Activated T-helper 1 cell treated with Interleukin-2 at 50 U/mL for 16 hours (primary cell): ENCODE results near the gene SART3.
"Not testable (repeated sequence)": the region's sequence is repeated elsewhere in the genome, so short reads cannot be mapped to it uniquely, and the experiment has no call there.

Source experiments
- DNase-seq: peaks from one replicate; pipeline ENCODE4 v3.0.0-alpha.2; 2020; ENCODE audit warnings: low read depth

The SART3 gene

DNA sequence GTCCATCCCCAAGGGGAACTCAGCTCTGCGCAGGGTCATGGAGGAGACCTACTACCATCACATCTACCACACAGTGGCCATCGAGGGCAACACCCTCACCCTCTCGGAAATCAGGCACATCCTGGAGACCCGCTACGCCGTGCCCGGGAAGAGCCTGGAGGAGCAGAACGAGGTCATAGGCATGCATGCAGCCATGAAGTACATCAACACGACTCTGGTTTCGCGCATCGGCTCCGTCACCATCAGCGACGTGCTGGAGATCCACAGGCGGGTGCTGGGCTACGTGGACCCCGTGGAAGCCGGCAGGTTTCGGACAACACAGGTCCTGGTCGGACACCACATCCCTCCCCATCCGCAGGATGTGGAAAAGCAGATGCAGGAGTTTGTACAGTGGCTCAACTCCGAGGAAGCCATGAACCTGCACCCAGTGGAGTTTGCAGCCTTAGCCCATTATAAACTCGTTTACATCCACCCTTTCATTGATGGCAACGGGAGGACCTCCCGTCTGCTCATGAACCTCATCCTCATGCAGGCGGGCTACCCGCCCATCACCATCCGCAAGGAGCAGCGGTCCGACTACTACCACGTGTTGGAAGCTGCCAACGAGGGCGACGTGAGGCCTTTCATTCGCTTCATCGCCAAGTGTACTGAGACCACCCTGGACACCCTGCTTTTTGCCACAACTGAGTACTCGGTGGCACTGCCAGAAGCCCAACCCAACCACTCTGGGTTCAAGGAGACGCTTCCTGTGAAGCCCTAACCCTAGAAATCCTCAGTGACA is 42.1 kb downstream of the SART3 start:
- DNase-seq = no peak

DNA sequence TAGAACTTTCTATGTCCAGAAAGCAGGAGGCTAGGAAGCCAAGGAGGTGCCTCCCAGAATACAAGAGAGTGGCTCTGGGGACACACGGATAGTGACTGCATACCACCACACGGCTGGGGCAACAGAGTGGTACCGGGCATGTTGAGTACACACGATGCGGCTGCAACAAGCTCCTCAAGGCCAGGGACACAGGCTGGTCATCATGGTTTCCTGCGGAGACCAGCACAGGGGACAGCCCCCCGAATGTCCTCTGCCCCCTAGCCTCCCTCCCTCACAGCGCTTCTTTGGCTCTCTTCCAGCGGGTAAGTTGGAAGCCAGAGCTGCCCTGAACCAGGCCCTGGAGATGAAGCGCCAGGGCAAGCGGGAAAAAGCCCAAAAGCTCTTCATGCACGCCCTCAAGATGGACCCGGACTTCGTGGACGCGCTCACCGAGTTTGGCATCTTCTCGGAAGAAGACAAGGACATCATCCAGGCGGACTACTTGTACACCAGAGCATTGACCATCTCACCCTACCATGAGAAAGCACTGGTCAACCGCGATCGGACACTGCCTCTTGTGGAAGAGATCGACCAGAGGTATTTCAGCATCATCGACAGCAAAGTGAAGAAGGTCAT is 42.8 kb downstream of the SART3 start:
- no peak for DNase-seq

DNA sequence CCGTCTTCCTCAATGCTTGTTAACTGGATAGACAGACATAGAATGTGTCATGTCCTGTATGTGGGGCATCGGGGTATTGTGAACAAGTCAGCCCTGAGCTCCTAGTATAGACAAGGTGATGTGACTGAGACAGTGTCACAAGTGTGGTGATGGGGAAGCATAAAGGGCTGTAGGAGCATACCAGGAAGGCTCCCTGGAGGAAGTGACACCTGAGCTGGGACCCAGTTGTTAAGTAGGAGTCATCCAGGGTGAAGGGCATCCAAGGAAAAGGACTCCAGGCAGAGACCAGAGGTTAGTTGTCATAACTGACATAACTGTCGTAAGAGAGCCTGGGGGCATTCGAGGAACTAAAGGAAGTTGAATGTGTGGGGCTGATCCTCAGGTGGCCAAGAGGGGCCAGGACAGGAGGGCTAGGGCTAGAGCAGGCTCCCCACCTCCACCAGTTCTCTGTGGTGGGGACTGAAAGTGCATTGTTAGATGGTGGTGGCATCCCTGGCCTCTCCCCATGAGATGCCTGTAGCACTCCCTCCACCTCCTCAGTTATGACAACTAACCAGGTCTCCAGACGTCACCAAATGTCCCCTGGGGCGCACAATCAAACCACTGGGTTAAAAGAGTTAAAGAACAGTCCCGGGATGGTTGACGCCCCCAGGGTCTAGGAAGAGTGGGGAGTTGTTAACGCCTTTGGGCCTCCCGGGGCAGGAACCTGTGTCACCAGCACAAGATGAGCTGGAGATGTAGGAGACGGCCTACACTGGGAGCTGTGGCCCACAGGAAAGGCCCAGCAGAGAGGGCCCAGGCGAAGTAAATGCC is 43.5 kb downstream of the SART3 start:
- no peak for DNase-seq

DNA sequence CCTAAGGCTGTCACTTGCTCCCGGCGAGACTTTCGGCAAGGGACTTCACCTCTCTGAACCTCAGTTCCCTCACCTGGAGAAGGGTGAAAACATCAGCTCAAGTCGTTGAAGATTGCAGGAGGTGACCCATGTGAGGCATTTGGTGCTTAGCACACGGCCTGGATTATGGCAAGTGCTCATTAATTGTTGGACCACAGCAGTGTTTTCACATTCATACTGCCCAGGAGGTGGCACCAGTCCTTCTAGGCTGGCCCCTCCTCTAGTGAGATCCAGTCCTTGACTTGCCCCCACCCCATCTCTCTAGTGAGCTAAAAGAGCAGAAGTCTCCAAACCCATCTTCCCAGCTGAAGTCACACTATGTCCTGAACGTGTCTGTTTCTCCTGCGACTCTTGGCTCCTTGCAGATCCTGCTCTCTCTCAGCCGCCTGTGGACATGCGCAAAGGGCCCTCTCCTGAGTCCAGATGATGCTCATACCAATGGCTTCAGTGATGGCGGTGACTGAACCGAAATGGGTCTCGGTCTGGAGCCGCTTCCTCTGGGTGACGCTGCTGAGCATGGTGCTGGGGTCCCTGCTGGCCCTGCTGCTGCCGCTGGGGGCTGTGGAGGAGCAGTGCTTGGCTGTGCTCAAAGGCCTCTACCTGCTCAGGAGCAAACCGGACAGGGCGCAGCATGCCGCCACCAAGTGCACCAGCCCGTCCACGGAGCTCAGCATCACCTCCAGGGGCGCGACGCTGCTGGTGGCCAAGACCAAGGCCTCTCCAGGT is 44.3 kb downstream of the SART3 start:
- no peak for DNase-seq

DNA sequence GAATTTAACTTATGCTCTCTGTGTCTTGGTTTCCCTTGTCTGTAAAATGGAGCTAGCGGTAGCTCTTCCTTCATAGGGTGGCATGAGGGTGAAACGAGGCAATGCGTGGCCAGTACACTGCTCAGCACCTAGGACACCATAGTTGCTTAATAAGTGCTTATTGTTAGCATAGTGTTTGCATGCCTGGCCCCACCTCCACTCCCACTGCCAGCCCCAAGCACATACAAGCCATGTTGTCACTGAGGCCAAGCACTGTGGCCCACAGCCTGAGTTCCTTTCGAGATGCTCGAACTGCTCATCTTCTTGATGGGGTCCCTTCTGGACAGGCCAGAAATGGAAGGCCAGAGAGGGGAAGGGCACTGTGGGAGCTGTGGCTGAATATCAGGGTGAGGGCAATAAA is 45.1 kb downstream of the SART3 start:
- no peak for DNase-seq

DNA sequence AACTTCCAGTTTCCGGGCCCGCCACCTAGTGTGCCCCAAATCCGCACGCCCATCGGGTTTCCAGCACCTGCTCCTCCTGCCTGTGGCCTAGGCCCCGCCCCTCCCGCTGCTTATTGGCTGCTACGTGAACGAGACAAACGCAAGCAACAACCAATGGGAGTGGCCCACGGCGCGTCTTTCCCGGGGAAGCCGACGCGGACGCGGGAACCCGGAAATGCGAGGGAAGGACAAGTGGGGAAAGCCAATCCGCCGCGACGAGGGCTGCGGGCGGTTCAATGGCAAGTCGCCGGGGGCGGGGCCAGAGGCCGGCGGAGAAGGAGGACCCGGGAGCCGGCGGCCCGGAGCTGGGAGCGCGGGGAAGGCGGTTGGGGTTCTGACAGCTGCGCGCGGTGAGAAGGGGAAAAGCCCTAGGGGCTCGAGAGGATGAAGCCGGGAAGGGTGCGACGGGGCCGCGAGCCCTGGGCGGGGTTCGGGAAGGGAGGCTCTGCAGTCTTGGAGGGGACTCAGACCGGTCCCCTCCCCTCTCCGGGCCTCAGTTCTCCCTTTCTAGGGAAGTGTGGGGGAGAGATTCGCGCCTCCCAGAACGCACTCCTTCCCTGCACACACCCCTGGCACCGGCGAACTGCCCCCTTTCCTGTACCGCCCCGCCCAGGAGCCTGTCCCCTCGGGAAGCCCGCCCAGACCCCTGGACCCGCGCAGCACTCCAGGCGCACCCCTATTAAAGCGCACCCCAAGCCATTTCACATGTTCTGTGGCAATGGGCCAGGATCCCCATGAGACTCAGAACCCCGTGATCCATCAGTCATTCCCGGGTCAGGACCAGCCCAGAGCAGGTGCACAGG is 45.8 kb downstream of the SART3 start, which contains the start of gene FICD:
TSS of gene FICD (plus strand) at position 305 of the 842 bp plus-strand sequence. CDS start 1,696 bp downstream, outside the sequence.
- peak; percentile 98 for DNase-seq

DNA sequence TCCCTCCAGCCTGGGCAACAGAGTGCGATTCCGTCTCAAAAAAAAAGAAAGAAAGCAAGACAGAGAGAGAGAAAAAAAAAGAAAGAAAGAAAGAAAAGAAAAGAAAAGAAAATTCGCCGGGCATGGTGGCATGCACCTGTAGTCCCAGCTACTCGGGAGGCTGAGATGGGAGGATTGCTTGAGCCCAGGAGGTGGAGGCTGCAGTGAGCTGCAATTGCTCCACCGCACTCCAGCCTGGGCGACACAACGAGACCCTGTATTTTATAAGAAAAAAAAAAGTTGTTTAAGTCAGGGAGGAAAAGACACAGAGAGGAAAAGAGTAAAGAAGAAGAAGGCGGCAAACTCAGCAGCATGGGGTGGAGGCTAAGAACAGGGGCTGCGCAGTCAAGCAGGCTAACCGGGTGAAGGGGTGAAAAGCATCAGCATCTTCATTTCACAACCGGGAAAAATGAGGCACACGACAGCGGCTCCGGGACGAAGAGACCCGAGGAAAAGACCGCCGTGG is 46.5 kb downstream of the SART3 start:
- DNase-seq = no peak

DNA sequence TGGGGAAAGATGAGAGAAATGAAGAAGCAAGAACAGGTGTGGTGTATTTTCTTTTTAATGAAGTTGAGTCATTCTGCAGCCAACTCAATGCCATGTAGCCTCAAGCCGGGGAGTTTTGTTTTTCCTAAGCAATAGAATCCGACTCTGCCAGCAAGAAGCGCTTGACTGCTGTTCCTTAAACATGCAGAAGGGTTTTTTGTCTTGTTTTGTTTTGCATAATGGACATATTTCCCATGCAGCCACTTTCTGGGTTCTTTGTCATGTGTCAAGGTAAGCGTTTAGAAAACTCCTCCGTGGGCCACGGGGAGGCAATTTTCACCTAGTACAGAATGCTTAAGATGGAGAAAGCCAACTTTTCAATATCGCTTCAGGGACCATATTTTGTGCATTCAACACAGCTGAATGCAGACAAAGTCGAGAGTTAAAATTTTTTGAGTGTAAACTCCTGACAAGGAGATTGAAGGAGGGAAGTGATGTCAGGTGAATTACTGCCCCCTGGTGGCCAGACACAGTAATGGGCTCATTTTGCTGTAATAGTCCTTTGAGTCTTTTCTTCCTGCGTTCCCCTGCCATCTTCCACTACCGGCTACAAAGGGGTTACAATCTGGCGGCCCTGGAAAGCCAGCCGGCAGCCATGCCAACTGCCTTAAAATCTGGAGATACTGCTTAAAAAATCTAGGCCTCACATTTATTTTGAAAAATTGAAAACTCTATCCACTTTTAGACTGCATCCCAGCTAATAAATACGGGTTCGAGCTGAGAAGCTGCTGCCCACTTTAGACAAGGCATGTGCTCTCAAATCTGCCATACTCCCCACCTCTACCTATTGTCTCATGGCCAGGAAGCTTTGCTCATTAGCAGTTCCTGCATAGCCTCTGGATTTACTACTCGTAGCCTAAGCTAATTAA is 49.1 kb downstream of the SART3 start:
- DNase-seq = peak; percentile 53

DNA sequence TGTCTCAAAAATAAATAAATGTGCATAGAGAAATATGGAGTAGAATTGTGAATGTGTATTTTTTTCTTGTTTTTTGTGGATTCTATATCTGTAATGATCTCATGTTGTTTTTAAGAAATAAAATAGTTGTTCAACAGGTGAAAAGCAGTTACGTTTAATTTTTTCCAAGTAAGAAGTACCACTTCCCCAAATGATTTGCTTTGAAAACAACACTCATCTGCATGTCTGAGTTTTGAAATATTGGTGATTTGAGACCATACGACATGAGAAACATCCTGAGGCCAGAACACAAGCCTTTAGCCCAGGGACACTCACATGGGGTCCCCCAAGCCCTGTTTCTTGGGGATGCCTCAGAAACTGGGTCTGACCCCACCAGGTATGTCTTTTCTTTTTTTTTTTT is 50.1 kb downstream of the SART3 start:
- DNase-seq = no peak

DNA sequence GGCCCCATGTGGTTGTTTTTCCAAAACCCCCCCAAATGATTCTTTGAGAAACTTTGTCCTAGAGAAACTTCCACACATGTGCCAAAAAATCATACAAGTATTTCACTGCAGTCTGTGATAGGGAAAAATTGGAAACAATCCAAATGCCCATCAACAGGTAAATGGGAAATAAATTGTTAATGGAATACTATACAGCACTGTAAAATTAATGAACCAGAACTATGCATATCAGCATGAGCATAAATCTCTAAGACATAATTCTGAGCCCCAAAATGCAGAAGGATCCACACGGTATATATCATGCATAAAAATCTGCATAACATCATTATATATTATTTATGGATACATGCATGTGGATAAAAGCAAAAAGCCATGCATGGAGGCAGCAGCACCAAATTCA is 51.2 kb downstream of the SART3 start:
- no peak for DNase-seq

DNA sequence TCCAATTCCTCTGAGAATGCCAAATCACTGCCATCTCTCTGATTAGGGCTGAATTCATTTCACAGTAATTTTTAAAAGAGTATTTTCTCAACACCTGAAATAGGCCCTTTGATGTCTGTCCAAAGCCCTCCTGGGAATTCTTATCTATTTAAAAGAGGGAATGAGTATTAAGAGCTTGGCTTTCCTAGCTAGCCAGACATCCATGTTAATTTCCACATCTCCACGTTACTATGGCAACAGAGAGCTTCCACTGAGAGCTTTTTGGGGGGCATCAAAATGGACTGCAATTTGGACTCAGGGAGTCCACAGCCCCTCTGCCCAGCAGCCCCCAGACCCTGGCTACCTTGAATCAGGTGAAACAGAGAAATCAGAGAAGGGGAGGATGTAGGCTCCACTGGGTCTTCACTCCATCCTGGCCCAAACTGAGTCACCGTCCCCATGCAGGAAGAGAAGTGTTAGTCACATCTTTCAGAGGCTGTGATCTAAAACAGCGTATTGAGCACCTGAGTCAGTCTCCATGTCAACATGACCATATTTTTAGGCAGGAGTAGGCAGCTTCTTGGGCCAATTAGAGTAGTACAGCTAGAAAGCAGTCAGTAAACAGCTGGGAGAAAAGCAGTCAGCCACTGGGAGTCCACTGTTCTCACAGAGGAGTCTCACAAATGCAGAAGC is 52.9 kb downstream of the SART3 start:
- DNase-seq = no peak

DNA sequence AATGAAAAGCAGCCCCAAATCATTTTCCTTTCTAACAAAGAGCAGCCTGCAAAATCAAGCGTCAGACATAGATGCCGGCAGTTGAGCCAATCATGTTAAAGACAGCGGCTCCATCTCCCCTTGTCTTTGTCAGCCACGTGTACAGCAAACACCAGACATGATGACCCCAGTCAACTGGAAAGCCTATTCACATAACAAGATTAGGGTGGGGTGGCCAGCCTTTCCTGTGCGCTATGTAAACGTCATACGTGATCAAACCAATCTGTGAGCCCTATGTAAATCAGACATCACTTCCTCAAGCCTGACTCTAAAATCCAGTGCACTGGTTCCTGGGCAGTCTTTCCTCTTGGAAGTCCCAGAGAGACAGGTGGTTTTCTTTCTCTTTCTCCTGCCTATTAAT is 55.8 kb downstream of the SART3 start:
- DNase-seq = no peak

DNA sequence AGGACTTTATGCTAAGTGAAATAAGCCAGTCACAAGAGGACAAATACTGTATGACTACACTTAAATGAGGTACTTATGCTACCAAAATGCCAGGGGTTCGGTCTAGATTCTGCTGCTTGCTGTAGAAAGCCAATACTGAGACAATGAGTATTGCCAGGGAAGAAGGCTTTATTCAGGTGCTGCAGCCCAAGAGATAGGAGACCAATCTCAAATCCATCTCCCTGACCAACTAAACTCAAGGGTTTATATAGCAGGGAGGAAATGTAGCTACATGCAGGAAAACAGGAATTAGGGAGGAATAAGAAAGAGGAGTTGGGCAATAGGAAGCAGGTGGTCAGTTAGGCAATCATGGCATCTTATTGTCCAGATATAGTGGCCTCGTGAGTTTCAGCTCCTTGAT is 58.1 kb downstream of the SART3 start:
- no peak for DNase-seq

DNA sequence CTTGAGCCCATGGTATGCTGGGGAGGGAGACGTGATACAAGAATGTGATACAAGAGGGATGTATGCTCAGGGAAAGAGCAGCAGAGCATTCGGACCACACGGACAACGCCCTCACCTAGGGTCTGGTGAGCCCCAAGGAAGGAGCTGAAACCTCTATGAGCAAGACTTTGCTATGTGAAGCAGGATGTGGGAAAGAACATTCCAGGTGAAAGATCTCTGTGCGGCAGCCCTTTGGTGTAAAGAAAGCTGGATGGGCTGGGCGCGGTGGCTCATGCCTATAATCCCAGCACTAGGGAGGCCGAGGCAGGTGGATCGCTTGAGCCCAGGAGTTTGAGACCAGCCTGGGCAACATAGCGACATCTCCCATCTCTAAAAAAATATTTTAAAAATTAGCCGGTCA is 62.8 kb downstream of the SART3 start:
- DNase-seq = no peak

DNA sequence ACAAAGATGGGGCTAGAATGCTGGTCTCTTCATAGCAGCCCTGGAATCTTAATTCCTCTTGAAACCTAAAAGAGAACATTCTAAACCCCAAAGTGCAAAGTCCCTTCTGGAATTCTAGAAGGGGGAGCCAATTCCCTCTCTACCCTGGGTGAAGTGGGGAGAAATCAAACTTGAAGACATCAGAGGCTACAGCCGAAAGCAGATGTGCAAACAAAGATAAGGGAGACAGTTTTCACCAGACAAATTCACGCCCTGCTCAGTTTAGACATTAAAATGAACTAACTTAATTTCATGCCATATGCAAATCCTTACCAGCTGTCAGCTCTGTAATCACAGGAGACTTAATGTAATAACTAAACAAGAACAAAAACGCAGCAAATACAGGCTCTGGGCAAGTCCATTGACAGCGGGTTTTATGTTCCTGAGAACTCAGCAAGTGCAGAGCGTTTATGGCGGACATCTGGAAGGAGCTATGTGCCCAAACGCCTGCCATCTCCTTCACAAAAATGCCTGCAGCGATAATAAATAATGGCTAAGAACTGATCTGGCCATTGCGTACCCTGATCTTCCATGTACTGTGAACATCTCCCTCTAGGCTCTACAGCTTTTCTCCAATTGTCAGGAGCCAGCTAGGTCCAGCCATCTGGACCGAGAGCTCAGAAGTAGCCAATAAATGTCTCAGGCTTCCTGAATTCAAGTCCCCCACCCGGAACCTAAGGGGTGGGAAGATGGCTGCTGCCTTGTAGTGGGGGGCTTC is 65.0 kb downstream of the SART3 start:
- DNase-seq = no peak

DNA sequence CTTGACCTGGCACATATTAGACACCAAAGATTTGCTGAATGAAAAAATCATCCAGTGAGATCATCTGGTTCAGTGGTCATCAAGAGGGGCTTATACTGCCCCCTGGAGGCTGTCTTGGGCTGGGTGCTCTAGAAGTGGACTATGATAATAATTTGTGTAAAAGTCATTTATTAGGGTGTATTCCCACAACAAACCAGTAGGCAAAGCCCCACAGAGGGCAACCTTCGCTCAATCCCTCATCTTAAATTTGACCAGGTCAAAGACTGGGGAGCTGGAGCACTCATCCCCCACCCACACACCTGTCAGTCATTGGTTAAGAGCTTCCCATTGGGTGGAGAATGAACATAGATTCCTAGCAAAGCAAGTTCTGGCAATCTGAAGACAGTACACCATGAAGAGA is 65.9 kb downstream of the SART3 start:
- no peak for DNase-seq

DNA sequence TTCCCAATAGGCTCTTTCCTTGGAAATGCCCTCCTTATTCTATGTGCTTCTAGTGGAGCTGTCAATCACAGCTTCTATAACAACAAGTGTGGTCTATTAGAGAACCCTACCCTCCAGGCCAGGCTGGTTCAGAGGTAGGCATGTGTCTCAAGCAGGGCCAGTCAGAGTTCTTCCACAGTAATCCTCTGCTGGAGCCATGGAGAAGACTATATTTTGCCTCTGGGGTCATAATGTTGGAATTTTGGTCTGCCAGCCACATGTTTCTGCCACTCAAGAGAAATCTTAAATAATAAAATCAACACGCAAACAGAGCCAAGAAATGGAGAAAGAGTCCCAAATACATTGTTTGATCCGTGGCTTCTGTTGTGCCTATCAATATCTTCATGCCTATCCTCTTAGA is 69.7 kb downstream of the SART3 start:
- DNase-seq = no peak

DNA sequence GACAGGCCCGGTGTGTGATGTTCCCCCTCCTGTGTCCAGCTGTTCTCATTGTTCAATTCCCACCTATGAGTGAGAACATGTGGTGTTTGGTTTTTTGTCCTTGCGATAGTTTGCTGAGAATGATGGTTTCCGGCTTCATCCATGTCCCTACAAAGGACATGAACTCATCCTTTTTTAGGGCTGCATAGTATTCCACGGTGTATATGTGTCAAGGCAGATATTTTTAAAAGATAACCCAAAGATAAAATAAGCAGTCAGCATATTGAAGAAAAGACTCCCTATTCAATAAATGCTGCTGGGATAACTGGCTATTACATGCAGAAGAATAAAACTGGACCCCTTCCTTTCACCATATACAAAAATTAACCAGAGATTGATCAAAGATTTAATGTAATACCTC is 73.9 kb downstream of the SART3 start:
- DNase-seq = not testable (repeated sequence)

DNA sequence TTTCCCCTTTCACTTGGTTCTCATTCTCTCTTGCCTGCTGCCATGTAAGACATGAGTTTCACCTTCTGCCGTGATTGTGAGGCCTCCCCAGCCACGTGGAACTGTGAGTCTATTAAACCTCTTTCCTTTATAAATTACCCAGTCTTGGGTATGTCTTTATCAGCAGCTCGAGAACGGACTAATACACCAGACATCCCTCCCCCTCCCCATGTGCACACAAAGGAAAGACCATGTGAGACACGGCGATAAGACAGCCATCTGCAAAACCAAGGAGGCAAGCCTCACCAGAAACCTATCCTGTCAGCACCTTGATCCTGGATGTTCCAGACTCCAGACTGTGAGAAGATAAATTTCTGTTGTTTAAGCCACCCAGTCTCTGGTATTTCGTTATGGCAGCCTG is 75.6 kb downstream of the SART3 start:
- not testable (repeated sequence) for DNase-seq
